IMR-90 (cell line): ENCODE measurements around the gene NAE1. TPM values are rescaled to one million over a fixed set of nuclear protein-coding genes. Genes with fewer than 3 reads are reported as not detected.
"Not testable (repeated sequence)": the region's sequence is repeated elsewhere in the genome, so short reads cannot be mapped to it uniquely, and the experiment has no call there.

Experiments
- ATAC-seq: fragments of 200-7000 bp; cut with Tn5 transposase; 2 replicates; pipeline ENCODE4 v1.9.1; 2020; ENCODE audit warnings: low read depth, mild to moderate bottlenecking, moderate library complexity
- BruUV-seq: library from RNA; stranded (reverse); fragments of 400-500 nt; replicated peaks from 2 replicates; lab custom pipeline; 2021; lab: Mats Ljungman, UMichigan
- CTCF ChIA-PET: fragments of 300-600 bp; formaldehyde crosslinking; extraction: SDS; loops from one replicate; lab custom pipeline; 2021; ENCODE audit warnings: antibody characterized with exemption; lab: Yijun Ruan, JAX
- POLR2A ChIA-PET: fragments of 300-600 bp; sonication (Branson Sonifier 250); formaldehyde crosslinking; loops from one replicate; lab custom pipeline; 2022; ENCODE audit warnings: antibody characterized with exemption; ENCODE audit not compliant: unreplicated experiment; lab: Charles Lee
- DNase-seq: peaks from one replicate; pipeline ENCODE4 v3.0.0; 2013
- H2AFZ ChIP-seq: replicated peaks from 2 replicates; pipeline ENCODE3; 2013; ENCODE audit warnings: low read length, mild to moderate bottlenecking; ENCODE audit not compliant: poor library complexity
- H2AK5ac ChIP-seq: 2 replicates; pipeline ENCODE4 v1.6.1; 2013; ENCODE audit warnings: low read depth, low read length, inconsistent platforms
- H2AK9ac ChIP-seq: replicated peaks from 2 replicates; pipeline ENCODE3; 2013; ENCODE audit warnings: mild to moderate bottlenecking, low read depth, low read length, moderate library complexity; ENCODE audit not compliant: poor library complexity
- H2BK120ac ChIP-seq: 2 replicates; pipeline ENCODE4 v1.6.1; 2013; ENCODE audit warnings: low read depth, low read length, inconsistent platforms
- H2BK15ac ChIP-seq: 3 replicates; pipeline ENCODE4 v1.6.1; 2013; ENCODE audit warnings: low read depth, low read length, inconsistent platforms
- H2BK20ac ChIP-seq: 2 replicates; pipeline ENCODE4 v1.6.1; 2013; ENCODE audit warnings: low read depth, mild to moderate bottlenecking, inconsistent platforms, low read length, moderate library complexity
- H2BK5ac ChIP-seq: 2 replicates; pipeline ENCODE4 v1.6.1; 2013; ENCODE audit warnings: mild to moderate bottlenecking, low read depth, low read length, inconsistent platforms; ENCODE audit not compliant: poor library complexity, severe bottlenecking
- H3K14ac ChIP-seq: replicated peaks from 2 replicates; pipeline ENCODE4 v1.6.1; 2013; ENCODE audit warnings: low read depth, low read length, inconsistent platforms
- H3K18ac ChIP-seq: 2 replicates; pipeline ENCODE4 v1.6.1; 2013; ENCODE audit warnings: low read depth, low read length, control low read depth
- H3K23ac ChIP-seq: 2 replicates; pipeline ENCODE4 v1.6.1; 2013; ENCODE audit warnings: low read depth, low read length, inconsistent platforms
- H3K27ac ChIP-seq: 2 replicates; pipeline ENCODE4 v1.5.1; 2013; ENCODE audit warnings: mild to moderate bottlenecking, control low read depth, low read length; ENCODE audit not compliant: insufficient read depth
- H3K27me3 ChIP-seq: 2 replicates; pipeline ENCODE4 v1.6.1; 2013; ENCODE audit warnings: low read length; ENCODE audit not compliant: control insufficient read depth, insufficient read depth
- H3K36me3 ChIP-seq: 2 replicates; pipeline ENCODE4 v1.6.1; 2013; ENCODE audit warnings: low read length, mixed read lengths; ENCODE audit not compliant: control insufficient read depth, insufficient read depth
- H3K4ac ChIP-seq: 2 replicates; pipeline ENCODE4 v1.6.1; 2013; ENCODE audit warnings: low read depth, low read length, inconsistent platforms
- H3K4me1 ChIP-seq: 2 replicates; pipeline ENCODE4 v1.6.1; 2013; ENCODE audit warnings: low read length, mixed read lengths; ENCODE audit not compliant: control insufficient read depth, insufficient read depth
- H3K4me2 ChIP-seq: 2 replicates; pipeline ENCODE4 v1.6.1; 2013; ENCODE audit warnings: low read depth, mild to moderate bottlenecking, control low read depth, low read length, moderate library complexity
- H3K4me3 ChIP-seq: 2 replicates; pipeline ENCODE4 v1.5.1; 2013; ENCODE audit warnings: low read depth, mild to moderate bottlenecking, control low read depth, low read length, moderate library complexity; ENCODE audit not compliant: insufficient read depth
- H3K56ac ChIP-seq: 2 replicates; pipeline ENCODE4 v1.6.1; 2013; ENCODE audit warnings: low read length, inconsistent platforms; ENCODE audit not compliant: insufficient read depth; ENCODE audit errors: extremely low read depth
- H3K79me1 ChIP-seq, 2 experiments: 2 replicates each; pipeline ENCODE4 v1.6.1; 2013; ENCODE audit warnings: low read length in 2 of 2, inconsistent platforms in 1 of 2, low read depth in 1 of 2
- H3K9ac ChIP-seq: 2 replicates; pipeline ENCODE4 v1.6.1; 2013; ENCODE audit warnings: low read depth, low read length, control low read depth
- H3K9me1 ChIP-seq: 2 replicates; pipeline ENCODE4 v1.6.1; 2013; ENCODE audit warnings: low read length, inconsistent platforms; ENCODE audit not compliant: insufficient read depth
- H3K9me3 ChIP-seq: 2 replicates; pipeline ENCODE4 v1.6.1; 2013; ENCODE audit warnings: low read length; ENCODE audit not compliant: control insufficient read depth, insufficient read depth
- H4K20me1 ChIP-seq: 2 replicates; pipeline ENCODE4 v1.6.1; 2013; ENCODE audit warnings: low read length, inconsistent platforms; ENCODE audit not compliant: insufficient read depth
- H4K5ac ChIP-seq: 2 replicates; pipeline ENCODE4 v1.6.1; 2013; ENCODE audit warnings: mild to moderate bottlenecking, low read depth, low read length, control low read depth
- H4K8ac ChIP-seq, 2 experiments: 2 replicates each; pipeline ENCODE4 v1.6.1; 2013; ENCODE audit warnings: low read depth in 2 of 2, low read length in 2 of 2, control low read depth in 1 of 2, inconsistent platforms in 1 of 2
- H4K91ac ChIP-seq: 2 replicates; pipeline ENCODE4 v1.6.1; 2013; ENCODE audit warnings: low read depth, low read length, inconsistent platforms; ENCODE audit not compliant: insufficient read depth
- WGBS, 2 experiments: methylation state at CpG; one replicate each; pipeline versions ENCODE4 v1.1.5 to v1.1.7; 2013; ENCODE audit warnings: missing lambda C conversion rate in 2 of 2; ENCODE audit not compliant: insufficient read length in 1 of 2; ENCODE audit errors: extremely low coverage in 2 of 2; 5-methylcytosine and 5-hydroxymethylcytosine counted together
- dilution Hi-C: fragments of 300-500 bp; cut with HindIII; formaldehyde crosslinking; loops from one replicate; pipeline ENCODE4 v1.14.3; 2018; ENCODE audit warnings: low sequenced_read_pairs; ENCODE audit not compliant: unreplicated experiment
- in situ Hi-C: fragments of 300-500 bp; cut with MboI; formaldehyde crosslinking; loops from 3 replicates; pipeline ENCODE4 v1.14.3; 2019; ENCODE audit warnings: low sequenced_read_pairs, inconsistent platforms, mixed read lengths
- intact Hi-C: fragments of 100-400 bp; cut with micrococcal nuclease; formaldehyde crosslinking; loops from 2 replicates; pipeline ENCODE4 v1.10.0; 2022
- polyA plus RNA-seq, 3 experiments: library from polyadenylated mRNA; depleted of rRNA; stranded (reverse); fragments of >200 nt; gene quantifications; 2 replicates each; pipeline ENCODE4 v1.2.3, GENCODE V29; 2012; ENCODE audit warnings: low replicate concordance in 1 of 3
- total RNA-seq: library from RNA; depleted of rRNA; stranded (reverse); fragments of >200 nt; gene quantifications from 2 replicates; pipeline ENCODE4 v1.2.3, GENCODE V29; 2012

NAE1 gene
- total and polyA plus RNA-seq, 2 of the 4 experiments (the other 2 are of a cell fraction): 33.0 to 36.7 TPM

- BruUV-seq, H3K4ac ChIP-seq, H2BK20ac ChIP-seq, H2AFZ ChIP-seq, H2BK5ac ChIP-seq, H2AK9ac ChIP-seq, H2AK5ac ChIP-seq, POLR2A ChIA-PET, H4K20me1 ChIP-seq, H2BK15ac ChIP-seq, H3K4me3 ChIP-seq, DNase-seq, CTCF ChIA-PET, H4K8ac ChIP-seq, H3K23ac ChIP-seq, H3K9me1 ChIP-seq, H2BK120ac ChIP-seq, H3K79me1 ChIP-seq, H3K36me3 ChIP-seq, dilution Hi-C loops, H4K91ac ChIP-seq, H3K4me2 ChIP-seq, H3K56ac ChIP-seq, H4K5ac ChIP-seq, H3K18ac ChIP-seq, ATAC-seq, H3K9me3 ChIP-seq, H3K9ac ChIP-seq, H3K14ac ChIP-seq, H3K4me1 ChIP-seq, in situ Hi-C loops, H3K27ac ChIP-seq, H3K27me3 ChIP-seq: not testable (repeated sequence)
- 80% methylated on average over 4 of the region's 6 CpGs; no CpG with 5 or more reads in 1 of the 2 experiments for WGBS, 2 experiments
- intact Hi-C loops: loop anchor here (5.0 kb wide), 1 partner anchor 37 kb away; no protein-coding TSS in a partner anchor
These were observed 36.8 kb downstream of the NAE1 start for GRCh38 chr16:66793984-66794383.
